ENCODE measurements around the gene EEIG1.

GRCh38 chr9:128006332-128006996 lies 25.7 kb upstream of the EEIG1 start:
- TF ChIP-seq CTCF (IDR thresholded peaks at IDR 0.05) (no peak), POLR2A (IDR thresholded peaks at IDR 0.05) (no peak)
